NCI-H1694 treated with DMSO at 0.1 percent for 48 hours (cell line): ENCODE data around the gene ZNF280C.

Experiments
- DNase-seq: peaks from one replicate; lab custom pipeline; 2025; lab: John Stamatoyannopoulos, UW

The ZNF280C gene

DNA sequence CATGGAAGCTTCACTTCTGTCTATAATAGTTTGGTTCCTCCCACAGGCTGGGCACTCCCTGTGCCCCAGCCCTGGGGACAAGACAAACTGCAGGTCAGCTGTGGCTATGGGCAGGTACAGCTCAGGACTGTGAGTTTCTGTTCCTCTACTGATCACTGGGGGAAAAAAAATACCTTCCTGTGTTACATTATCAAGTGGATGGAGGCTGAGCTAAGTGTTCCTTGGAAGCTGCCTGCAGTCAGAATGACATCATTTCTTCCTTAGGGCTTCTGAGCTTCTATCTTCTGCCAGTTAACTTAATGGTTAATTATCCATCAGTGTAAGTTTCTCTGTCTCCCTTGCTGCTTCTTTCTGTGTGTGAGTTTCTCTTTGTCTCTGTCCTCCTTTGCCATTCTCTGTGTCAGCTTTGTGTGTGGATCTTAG is 92.3 kb downstream of the ZNF280C start:
- DNase-seq = no peak

DNA sequence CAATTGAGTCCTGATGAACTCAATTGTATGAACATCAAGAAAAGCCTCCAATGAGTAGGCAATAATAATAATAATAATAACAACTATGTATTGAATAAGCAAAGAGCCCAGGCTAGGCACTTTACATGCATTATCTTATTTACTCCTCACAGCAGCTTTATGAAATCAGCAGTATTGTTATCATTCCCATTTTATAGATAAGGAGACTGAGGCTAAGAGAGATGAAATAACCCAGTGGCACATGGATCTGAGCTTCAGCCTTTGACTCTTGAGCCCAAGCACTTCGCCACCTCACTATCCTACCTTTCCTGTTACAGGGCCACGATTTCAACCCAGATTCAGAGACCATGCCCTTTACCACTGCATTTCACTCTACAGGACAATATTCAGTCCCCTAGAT is 93.8 kb downstream of the ZNF280C start:
- DNase-seq = no peak

DNA sequence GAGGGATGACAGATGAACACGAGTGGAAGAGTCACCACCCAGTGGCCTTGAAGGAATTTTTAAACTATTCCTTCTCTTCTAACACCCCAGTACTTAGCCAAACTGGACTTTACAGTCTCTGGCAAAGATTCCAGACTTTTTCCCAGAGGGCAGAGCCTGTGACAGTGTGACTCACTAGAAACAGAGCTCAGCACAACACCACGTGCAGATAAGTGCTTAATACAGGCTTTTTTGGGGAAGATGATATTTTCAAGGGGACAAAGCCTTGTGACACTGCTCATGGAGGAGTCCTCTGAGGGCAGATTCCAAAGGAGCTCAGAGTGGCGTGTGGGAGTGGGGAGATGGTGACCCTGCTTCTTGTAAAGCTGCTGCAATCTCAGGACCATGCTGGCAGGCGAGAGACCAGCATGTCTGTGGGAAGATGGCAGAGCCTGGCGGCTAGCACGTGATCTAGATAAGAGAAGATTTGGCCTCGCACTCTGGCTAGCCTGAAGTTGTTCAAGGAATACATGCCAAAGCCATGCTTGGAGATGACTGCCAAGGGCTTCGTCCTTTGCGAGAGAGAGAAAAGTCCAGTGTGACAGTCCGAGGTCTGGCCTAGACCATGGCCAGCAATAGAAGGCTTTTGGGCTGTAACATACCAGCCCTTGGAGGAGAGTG is 94.5 kb downstream of the ZNF280C start:
- DNase-seq = no peak

DNA sequence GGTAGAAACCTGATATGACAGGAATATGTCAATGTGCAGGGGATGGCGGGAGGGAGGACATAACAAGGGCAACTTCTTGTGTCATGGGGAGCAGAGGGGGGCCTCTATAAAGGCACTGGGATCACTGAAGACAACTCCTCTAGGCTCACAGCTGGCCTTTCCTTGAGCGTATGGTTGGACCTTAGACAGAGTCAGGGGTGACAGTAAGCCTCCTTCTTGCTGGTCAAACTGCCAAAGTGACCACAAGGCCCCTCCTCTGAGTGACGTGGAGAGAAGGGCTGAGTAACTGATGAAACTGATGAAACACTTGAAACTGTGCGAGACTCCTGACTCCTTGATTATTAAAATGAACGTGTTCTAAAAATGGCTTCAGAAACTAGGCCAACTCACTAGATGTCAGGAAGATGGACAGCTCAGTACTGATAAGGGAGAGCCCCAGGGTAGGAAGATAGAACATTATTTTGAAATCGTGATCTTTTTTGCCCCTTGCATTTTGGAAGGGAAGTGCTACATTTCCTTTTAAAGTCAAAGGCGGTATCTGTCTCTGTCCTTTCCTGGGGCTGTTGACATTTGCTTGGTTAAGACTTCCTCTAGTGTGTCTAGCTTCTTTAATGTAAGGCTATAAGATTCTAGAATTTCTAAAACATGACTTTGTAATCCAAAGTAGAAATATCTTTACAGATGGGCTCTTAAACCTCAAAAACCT is 95.4 kb downstream of the ZNF280C start:
- no peak for DNase-seq

DNA sequence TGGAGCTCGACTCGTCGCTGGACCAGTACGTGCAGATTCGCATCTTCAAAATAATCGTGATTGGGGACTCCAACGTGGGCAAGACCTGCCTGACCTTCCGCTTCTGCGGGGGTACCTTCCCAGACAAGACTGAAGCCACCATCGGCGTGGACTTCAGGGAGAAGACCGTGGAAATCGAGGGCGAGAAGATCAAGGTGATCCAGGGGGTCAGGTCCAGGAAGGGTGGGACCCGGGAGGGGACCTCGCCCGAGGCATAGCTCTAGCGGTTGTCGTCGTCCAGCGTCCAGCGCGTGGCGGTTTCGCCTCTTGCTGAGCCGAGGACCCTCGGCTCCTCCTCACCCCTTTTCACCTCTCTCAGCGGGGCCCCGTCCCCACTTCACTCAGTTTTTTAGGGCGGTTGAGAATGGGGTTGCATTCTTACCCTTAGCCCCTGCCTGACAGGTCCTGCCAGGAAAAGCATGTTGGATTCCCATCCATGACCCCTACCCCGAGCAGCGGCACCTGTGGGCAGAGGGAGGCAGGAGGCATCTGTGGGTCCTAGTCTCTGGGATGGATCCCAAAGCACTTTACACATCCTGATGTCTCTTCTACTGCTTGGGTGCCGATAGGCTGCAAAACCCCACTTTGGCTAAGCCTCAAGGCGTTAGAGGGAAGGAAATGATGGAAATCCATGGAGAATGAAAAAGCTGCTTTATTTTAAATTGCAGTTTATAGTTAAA is 96.4 kb downstream of the ZNF280C start:
- no peak for DNase-seq

DNA sequence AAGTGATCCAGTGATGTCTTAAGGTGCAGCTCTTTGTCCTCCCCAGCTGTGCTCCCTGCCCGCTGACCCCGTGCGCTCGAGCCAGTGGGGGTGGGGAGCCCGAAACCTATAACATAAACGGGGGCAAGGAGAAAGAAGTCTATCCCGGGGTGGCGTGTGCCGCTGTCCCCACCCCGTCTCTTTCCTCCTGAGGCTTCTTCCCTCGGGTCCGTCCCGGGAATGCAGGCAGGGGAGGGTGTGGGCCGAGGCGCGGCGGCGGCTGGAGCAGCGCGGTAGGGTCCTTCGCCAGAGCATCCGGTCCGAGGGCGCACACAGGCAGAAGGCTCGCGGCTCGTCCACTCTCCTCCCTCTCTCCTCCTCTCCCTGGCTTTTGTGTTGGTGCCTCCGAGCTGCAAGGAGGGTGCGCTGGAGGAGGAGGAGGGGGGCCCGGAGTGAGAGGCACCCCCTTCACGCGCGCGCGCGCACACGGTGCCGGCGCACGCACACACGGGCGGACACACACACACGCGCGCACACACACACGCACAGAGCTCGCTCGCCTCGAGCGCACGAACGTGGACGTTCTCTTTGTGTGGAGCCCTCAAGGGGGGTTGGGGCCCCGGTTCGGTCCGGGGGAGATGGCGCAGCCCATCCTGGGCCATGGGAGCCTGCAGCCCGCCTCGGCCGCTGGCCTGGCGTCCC is 97.1 kb downstream of the ZNF280C start, which contains the start of gene RAB33A:
Gene RAB33A (plus strand): TSS at position 517 of the 681 bp plus-strand sequence. CDS start 101 bp downstream, at position 618.
- no peak for DNase-seq

DNA sequence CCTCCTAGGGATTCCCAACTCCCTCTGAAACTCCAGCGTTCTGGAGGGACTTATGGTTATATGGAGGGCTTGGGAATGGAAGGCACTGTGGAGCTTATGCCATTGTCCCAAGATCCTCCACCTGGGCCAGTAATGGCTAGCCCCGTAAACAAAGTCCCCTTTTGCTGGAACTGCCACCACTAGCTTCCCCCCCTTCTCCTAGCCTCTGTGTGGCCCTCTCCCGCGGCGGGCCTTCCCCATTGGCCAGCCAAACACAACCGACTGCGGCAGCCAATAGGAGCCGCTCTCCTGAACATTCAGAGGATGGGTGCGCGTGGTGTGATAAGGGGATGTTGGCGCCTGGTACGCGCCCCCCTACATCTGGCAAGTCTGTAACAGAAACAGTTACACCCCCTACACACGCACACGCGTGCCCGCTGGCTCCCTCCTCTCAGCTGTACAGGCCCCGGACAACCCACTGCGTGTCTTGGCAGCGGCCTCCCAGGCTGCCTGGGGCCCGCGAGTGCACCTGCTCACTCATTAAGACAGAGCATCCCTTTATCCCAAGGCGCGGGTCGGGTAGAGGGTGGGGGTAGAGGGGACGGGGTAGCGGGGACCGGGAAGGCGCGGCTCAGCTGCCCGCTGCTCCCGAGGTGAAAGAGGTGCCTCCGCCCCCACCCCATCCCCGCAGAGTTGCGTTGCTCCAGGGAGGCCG is 97.8 kb downstream of the ZNF280C start:
- peak; percentile 84 for DNase-seq

DNA sequence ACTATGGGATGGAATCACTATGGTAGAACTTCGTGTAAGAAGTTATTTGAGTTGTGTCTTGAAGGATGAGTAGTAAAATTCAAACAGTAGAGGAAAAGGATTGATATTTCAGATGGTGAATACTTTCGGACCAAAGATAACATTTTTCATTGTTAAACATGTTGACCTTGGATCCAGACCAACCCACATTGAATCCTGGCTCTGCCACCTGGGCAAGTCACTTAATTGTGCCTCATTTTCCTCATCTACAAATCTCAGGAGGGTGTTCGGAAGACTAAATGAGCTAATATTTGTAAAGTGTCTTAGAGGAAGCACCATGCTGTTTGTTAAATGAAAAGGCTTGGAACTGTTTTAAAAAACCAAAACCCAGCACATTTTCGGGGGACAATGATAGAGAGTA is 101.7 kb downstream of the ZNF280C start:
- DNase-seq = no peak

DNA sequence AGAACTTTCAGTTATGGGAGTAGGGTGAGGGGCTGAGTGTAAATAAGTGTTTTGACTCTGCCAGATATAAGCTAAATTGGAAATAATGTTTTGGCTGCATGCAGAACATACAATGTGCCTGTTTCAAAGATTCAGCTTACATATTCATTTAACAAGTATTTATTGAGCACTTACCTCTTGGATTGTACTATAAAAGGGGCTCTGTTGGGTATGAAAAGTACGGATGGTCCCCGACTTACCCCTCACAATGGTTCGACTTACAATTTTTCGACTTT is 102.3 kb downstream of the ZNF280C start:
- DNase-seq = no peak

DNA sequence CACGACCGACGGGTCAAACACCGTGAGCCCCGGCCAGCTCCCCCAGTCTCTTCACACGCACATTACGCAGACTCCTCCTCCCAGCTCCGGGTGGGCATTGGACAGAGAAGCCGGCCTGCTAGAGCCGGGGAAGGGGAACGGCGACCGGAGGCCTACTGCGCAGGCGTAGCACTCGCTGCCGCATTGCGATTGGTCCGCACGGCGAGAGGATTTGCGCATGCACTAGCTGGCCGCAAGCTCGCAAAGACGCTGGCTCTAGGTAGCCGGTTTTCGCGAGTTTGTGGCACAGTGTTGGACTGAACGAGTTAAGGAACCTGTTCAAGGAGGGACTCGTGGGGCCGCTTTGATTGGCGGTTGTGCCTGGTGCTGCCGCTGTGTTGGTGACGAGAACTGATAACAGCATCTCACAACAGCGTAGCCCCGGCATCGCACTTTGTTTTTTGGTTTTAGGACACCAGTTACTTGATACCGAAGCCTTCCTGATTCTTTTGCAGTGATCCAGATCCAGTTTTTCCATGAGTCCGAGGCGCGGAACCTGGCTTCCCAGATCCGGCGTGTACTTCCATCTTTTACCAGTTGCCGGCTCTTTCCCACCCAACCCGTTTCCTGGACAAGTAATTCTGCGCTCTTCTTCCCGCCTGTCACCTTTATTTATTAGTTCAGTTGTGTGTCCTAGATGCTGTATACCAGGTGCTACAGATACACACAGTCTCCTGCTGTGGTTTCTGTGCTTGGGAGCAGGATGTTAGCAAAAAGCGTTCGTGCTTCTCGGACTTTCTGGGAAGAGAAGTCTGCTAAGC is 102.8 kb downstream of the ZNF280C start, which contains the start of gene AIFM1:
Gene AIFM1 (minus strand): TSS at position 139 of the 800 bp plus-strand sequence. CDS start 185 bp downstream, outside the sequence.
- DNase-seq = peak; percentile 93

DNA sequence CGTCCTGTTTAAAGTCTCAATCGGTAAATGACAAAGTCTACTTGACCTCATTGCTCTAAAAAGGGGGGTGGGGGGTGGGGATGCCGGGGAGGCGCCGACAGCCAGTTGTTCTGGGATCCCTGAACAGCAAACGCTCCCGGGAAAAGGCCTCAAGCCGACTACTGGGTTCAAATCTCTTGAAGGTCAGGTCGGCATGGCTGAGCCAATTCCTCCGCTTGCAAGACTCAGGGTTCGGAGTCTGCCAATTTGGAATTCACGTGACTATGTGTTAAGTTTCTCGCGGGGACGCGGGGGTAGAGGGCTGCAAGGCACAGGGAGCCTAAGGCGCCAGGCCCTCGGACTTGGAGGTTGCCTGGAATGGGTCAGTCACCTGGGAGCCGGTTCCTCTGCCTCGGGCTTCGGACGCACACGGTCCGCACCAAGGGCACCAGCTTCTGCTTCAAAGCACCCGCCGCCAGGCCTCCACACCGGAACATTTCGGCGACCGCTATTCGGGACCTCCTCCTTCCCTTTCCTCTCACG is 103.5 kb downstream of the ZNF280C start:
- peak; percentile 20 for DNase-seq

DNA sequence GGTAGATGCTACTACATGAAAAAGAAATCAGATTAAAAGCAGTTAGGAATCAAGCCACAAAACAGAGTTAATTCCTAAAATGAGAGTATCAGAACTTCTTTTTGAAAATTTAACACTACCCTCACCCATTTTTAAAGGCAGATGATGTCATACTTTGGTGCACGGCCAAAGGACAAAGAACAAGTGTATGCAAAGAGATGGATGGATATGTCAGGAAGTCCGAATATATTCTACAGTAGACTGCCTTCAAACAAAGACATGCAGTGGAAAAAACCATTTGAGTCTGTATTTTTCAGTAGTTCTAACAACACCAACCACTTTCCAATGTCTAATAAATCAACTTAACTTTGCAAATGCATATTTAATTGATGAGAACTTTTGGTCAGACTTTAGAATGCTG is 105.3 kb downstream of the ZNF280C start:
- DNase-seq = no peak

DNA sequence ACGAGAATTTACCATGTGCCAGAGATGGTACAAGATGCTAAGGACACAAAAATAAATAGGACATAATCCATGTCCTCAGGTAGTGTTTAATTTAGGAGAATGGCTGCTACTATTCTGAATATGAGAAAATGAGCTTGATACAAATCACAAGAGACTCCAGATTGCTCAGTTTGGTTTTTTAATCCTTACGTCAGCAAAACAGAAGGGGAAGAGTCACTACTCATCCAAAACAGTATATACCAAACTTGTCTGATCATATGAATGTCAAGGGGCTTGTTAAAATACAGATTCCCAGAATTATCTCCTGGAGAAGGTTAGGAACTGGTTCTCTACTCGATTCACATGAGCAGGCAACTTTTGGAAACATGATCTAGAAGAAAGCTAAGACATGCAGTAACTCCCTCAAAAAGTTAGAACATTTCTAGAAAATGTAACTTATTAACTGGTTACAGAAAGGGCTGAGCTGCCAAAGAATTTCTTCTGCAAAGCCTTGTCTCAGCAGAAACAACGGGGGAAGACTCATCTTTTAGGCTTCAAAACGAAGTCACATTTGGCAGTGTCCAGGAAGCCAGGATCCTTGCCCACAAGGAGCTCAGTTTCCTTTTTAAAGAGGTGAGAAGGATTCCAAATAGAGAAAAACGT is 106.5 kb downstream of the ZNF280C start:
- DNase-seq = no peak

DNA sequence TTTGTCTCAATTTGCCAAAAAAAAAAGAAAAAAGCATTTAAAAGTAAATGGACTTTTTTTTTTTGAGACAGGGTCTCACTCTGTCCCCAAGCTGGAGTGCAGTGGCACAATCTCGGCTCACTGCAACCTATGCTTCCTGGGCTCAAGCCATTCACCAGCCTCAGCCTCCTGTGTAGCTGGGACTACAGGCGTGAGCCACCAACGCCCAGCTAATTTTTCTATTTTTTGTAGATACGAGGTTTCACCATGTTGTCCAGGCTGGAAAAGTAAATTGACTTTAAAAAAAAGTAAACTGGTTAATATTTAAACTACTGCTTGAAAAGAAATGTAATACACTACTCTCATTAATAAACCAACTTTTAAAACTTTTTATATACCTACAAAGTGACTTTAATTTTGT is 108.9 kb downstream of the ZNF280C start:
- no peak for DNase-seq

DNA sequence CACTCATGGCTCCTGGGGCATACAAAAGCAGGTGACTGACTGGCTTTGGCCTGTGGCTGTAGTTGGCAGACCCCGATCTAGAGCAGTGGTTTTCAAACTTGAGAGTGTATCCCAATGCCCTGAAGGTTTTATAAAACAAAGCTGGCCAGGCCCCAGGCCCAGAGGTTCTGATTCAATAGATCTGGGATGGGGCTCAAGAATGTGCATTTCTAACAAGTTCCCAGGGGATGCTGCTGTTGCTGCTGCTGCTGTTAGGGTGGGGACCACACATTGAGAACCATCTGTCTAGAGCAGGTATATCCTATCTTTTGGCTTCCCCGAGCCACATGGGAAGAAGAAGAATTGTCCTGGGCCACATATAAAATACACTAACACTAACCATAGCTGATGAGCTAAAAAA is 110.4 kb downstream of the ZNF280C start:
- DNase-seq = no peak

DNA sequence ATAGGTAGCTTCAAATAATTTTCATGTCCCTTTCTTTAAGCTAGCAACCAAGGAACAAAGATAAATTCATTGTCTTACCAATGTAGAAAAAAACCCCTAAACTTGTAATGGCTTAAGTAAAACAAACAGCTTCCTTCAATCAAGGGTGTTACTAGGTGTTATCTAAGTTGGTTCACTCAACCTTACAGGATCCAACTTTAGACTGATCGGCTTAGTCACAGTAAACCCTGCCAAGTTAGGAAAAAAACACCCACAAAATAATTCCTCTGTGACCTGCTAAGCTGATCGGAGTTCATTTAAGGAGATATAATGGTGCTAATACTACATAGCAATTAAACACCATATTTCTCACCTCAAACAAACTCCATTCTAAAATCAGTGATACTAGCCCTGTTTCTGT is 113.1 kb downstream of the ZNF280C start:
- no peak for DNase-seq
